B cell (primary cell): ENCODE results near the gene HIGD1C.

Source experiments
- CTCF ChIP-seq: fragments of 200-600 bp; IDR thresholded peaks from one replicate; pipeline ENCODE4 v1.8.0; 2022; ENCODE audit warnings: antibody characterized with exemption, mild to moderate bottlenecking
- EZH2 ChIP-seq: IDR thresholded peaks from 2 replicates; pipeline ENCODE4 v1.6.1; 2012; ENCODE audit warnings: borderline replicate concordance, low read depth, mild to moderate bottlenecking, moderate library complexity, low read length; ENCODE audit not compliant: insufficient read depth, poor library complexity, severe bottlenecking

GRCh38 chr12:50918584-50919316, 33.6 kb upstream of the HIGD1C start:
- TF ChIP-seq CTCF: no peak
- no peak for TF ChIP-seq EZH2
